Testis (tissue), 3 donors: Measurements from ENCODE around the gene FOXB1. TPM values are rescaled to one million over a fixed set of nuclear protein-coding genes. Genes with fewer than 3 reads are reported as not detected.

Experiments
- DNase-seq: peaks from one replicate; pipeline ENCODE4 v3.0.0-alpha.2; 2019
- H3K27ac ChIP-seq, 2 donors: fragments of 200-600 bp; sonication (generic); one replicate each; pipeline ENCODE4 v1.5.1; 2019
- H3K27me3 ChIP-seq: fragments of 200-600 bp; sonication (generic); one replicate; pipeline ENCODE4 v1.5.1; 2019
- H3K36me3 ChIP-seq: fragments of 200-600 bp; sonication (generic); one replicate; pipeline ENCODE4 v1.5.1; 2017; ENCODE audit warnings: low read depth; ENCODE audit errors: missing control alignments
- H3K4me1 ChIP-seq: fragments of 200-600 bp; sonication (generic); one replicate; pipeline ENCODE4 v1.5.1; 2019
- H3K4me3 ChIP-seq, 2 donors: fragments of 200-600 bp; sonication (generic); one replicate each; pipeline ENCODE4 v1.5.1; 2017 to 2019
- H3K9me3 ChIP-seq: fragments of 200-600 bp; sonication (generic); one replicate; pipeline ENCODE4 v1.5.1; 2017
- POLR2A ChIP-seq: fragments of 450-650 bp; IDR thresholded peaks from one replicate; pipeline ENCODE4 v1.6.1; 2017; ENCODE audit warnings: antibody characterized with exemption, mild to moderate bottlenecking, moderate library complexity
- WGBS, 2 donors: methylation state at CpG; one replicate each; pipeline ENCODE4 v1.1.5; 2018; 5-methylcytosine and 5-hydroxymethylcytosine counted together
- intact Hi-C: fragments of 100-400 bp; cut with DNase I; formaldehyde crosslinking; loops from one replicate; pipeline ENCODE4 v1.15.1; 2023; ENCODE audit warnings: low total_unique reads
- polyA plus RNA-seq: library from polyadenylated mRNA; stranded (reverse); fragments of 350-450 nt; fragmentation: Illumina TruSeq; extraction: RNeasy Lipid Tissue Mini Kit (QIAGEN cat#74804); gene quantifications from one replicate; pipeline ENCODE4 v1.2.3, GENCODE V29; 2014; ENCODE audit warnings: low read depth, low replicate concordance; ENCODE audit not compliant: insufficient read depth
- total RNA-seq, 2 donors: library from RNA; depleted of rRNA; stranded (reverse); fragments of >200 nt; gene quantifications; one replicate each; pipeline ENCODE4 v1.2.3, GENCODE V29; 2016
- TF ChIP-seq, protein P1 (sequence below), 3 experiments: fragments of 450-650 bp in 2 of 3; fragments of 200-600 bp in 1 of 3; sonication (generic) in 1 of 3; IDR thresholded peaks; one replicate each; pipeline ENCODE4 v1.5.1; 2016 to 2019; ENCODE audit warnings: antibody characterized with exemption in 3 of 3, mild to moderate bottlenecking in 2 of 3, moderate library complexity in 1 of 3

The FOXB1 gene
- total and polyA plus RNA-seq, 3 donors from 2014 or later, result 0.56 to 7.4 (median 1.5) TPM

DNA sequence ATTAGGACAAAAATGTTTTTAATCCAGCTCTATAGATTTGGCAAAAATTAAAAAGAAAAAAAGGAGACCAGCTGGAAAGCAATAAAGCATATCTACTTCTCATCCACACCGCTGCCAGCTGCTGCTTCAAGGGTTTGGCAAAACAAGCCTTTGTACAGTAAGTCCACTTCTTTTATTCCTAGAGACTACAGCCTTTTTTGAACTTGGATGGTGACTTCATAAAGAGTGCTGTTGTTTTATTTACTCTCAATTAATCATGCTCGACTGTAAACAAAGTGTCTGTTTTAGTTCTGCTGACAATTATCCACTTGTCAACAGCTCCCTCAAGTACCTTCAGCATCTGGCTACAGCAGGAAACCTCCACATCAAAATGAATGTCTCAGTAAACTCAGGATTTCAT, 12.3 kb upstream of the FOXB1 start:
- Histone ChIP-seq H3K4me1 (no peaks in the 10 kb centered on the region), H3K27me3 (peaks cover 4% of the 10 kb centered on the region), H3K9me3 (no peaks in the 10 kb centered on the region), H3K36me3 (no peaks in the 10 kb centered on the region), H3K4me3 (no peak overlapping the region), H3K27ac (no peak overlapping the region)
- DNase-seq, result no peak
- no peak for TF ChIP-seq POLR2A
- TF ChIP-seq, protein P1, sequence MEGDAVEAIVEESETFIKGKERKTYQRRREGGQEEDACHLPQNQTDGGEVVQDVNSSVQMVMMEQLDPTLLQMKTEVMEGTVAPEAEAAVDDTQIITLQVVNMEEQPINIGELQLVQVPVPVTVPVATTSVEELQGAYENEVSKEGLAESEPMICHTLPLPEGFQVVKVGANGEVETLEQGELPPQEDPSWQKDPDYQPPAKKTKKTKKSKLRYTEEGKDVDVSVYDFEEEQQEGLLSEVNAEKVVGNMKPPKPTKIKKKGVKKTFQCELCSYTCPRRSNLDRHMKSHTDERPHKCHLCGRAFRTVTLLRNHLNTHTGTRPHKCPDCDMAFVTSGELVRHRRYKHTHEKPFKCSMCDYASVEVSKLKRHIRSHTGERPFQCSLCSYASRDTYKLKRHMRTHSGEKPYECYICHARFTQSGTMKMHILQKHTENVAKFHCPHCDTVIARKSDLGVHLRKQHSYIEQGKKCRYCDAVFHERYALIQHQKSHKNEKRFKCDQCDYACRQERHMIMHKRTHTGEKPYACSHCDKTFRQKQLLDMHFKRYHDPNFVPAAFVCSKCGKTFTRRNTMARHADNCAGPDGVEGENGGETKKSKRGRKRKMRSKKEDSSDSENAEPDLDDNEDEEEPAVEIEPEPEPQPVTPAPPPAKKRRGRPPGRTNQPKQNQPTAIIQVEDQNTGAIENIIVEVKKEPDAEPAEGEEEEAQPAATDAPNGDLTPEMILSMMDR (IDR thresholded peaks at IDR 0.05), result no peak
- WGBS, 2 donors, result 52 to 55% methylated on average over 2 of the region's 2 CpGs
- intact Hi-C loops, result no loop called here

DNA sequence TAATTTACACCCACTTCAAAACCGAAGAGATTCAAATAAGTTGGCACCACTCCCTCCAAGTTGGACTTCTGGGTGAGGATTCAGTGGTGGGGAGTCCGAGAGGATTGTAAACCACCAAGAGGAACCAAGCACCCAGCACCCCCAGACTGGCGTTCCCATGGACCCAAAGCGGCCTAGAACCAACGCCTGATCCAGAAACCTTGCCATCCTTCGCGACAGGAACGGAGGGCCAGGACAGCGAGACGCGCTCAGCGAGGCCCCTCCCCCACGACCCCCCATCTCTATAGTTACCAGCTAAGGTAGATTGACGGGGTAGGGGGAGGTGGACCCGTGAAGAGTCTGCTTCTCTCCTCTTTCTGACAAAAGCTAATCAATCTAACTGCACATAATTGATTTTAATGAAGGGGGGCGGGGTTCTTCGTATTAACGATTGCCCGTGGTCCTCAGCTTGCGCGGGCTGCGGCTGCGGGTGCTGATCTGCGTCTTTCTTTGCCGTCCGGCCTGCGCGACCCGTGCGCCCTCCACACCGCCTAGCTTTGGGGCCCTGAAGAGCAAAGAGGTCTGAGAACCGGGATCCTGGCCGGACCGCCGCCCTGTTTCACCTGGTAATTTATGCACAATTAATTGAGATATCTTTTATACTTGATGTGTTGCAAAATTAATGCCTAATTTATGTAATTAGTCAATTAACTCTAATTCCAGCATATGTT, 10.9 kb upstream of the FOXB1 start:
- Histone ChIP-seq H3K27me3 (peaks cover 4% of the 10 kb centered on the region), H3K27ac (no peak overlapping the region), H3K9me3 (no peaks in the 10 kb centered on the region), H3K36me3 (no peaks in the 10 kb centered on the region), H3K4me1 (no peaks in the 10 kb centered on the region), H3K4me3 (peak overlapping the region; percentile 12 to 13)
- intact Hi-C loops, result no loop called here
- no peak for DNase-seq
- WGBS, 2 donors, result 23 to 37% methylated on average over 31 to 35 of the region's 35 CpGs
- TF ChIP-seq, protein P1 (IDR thresholded peaks at IDR 0.05), result no peak
- no peak for TF ChIP-seq POLR2A

DNA sequence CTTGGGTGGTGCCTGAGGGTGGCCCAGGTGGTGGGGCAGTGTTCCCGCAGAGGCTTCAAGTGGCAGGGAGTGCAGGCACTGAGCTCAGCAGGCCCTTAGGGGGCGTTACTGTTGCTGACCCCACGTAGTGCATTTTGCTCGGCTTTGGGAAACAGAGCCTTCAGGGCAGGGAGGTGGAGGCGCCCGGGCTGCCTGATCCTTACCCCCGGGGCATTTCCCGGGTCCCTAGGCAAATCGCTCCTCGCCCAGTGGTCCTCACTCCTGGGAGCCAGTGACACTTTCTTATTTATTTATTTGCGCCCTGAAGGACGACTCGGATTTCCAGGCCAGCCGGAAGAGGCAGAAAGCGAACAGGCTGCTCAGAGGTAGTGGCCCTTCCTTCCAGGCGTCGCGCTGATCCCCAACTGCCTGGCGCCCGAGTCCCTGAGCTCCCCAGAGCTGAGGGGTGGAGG, 10.1 kb upstream of the FOXB1 start:
- no peaks in the 10 kb centered on the region for H3K36me3 ChIP-seq
- H3K4me1 ChIP-seq, result no peaks in the 10 kb centered on the region
- H3K9me3 ChIP-seq, result no peaks in the 10 kb centered on the region
- H3K27ac ChIP-seq, result no peak overlapping the region
- 2 to 4% methylated on average over 8 to 20 of the region's 20 CpGs for WGBS, 2 donors
- TF ChIP-seq, protein P1 (IDR thresholded peaks at IDR 0.05), result no peak
- no peak for TF ChIP-seq POLR2A
- DNase-seq, result no peak
- no peak overlapping the region for H3K4me3 ChIP-seq
- peaks cover 7% of the 10 kb centered on the region for H3K27me3 ChIP-seq
- intact Hi-C loops, result no loop called here

DNA sequence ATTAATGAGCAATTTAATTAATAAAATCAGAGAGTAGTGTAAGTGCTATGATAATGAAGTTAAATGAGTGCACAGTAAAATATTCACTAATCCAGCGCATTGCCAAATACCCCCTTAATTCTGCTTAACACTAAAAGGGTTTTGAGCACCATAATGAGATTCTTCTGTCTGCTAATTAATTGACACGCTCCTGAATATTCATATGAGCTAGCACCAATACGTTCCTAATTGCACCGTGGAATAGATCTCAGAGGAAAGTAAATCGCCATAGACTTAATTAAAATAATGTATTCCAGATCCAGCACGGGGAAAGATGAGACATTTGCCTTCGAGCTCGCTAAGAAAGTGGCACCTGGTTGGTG, 9.6 kb upstream of the FOXB1 start:
- Histone ChIP-seq H3K9me3 (no peaks in the 10 kb centered on the region), H3K4me1 (no peaks in the 10 kb centered on the region), H3K27me3 (peaks cover 7% of the 10 kb centered on the region), H3K27ac (no peak overlapping the region), H3K36me3 (no peaks in the 10 kb centered on the region), H3K4me3 (no peak overlapping the region)
- intact Hi-C loops, result no loop called here
- TF ChIP-seq, protein P1 (IDR thresholded peaks at IDR 0.05), result no peak
- TF ChIP-seq POLR2A, result no peak
- DNase-seq, result no peak
- 2 to 4% methylated on average over 8 of the region's 8 CpGs for WGBS, 2 donors
